Stimulated activated CD8-positive, alpha-beta memory T cell treated with anti-CD3 and anti-CD28 coated beads, Interleukin-15, amount 100 ng/mL, for 4 hours (primary cell): Measurements from ENCODE around the gene PPP1R3E.
"Not testable (repeated sequence)": the region's sequence is repeated elsewhere in the genome, so short reads cannot be mapped to it uniquely, and the experiment has no call there.

Experiments used
- DNase-seq, 2 donors: peaks; one replicate each; pipeline ENCODE4 v3.0.0-alpha.2; 2020; ENCODE audit warnings: low read depth in 2 of 2

The PPP1R3E gene

GRCh38 chr14:23297611-23298277, 4.9 kb downstream of the PPP1R3E start:
- no peak for DNase-seq

- DNase-seq, result no peak
These were observed 5.6 kb downstream of the PPP1R3E start for GRCh38 chr14:23297096-23297495.

- no peak for DNase-seq
These were observed 6.5 kb downstream of the PPP1R3E start for GRCh38 chr14:23296012-23296777.

- no peak for DNase-seq
These were observed 7.7 kb downstream of the PPP1R3E start for GRCh38 chr14:23294734-23295561.

GRCh38 chr14:23286902-23287479, 15.7 kb downstream of the PPP1R3E start:
- no peak for DNase-seq

- DNase-seq, result peak; percentile 94 to 97
These were observed 16.4 kb downstream of the PPP1R3E start, which contains the start of gene HOMEZ for GRCh38 chr14:23286020-23286901. HOMEZ (minus strand) TSS chr14:23286132; CDS start chr14:23285952, 180 bp downstream.

- no peak for DNase-seq
These were observed 17.1 kb downstream of the PPP1R3E start for GRCh38 chr14:23285530-23286019.

GRCh38 chr14:23284654-23285529, 17.8 kb downstream of the PPP1R3E start:
- no peak for DNase-seq

- no peak for DNase-seq
These were observed 21.4 kb downstream of the PPP1R3E start for GRCh38 chr14:23281247-23281646.

- DNase-seq, result not testable (repeated sequence)
These were observed 24.7 kb downstream of the PPP1R3E start for GRCh38 chr14:23277928-23278327.

GRCh38 chr14:23277189-23277588, 25.5 kb downstream of the PPP1R3E start:
- DNase-seq, result no peak

- no peak for DNase-seq
These were observed 27.2 kb downstream of the PPP1R3E start for GRCh38 chr14:23275412-23275811.

GRCh38 chr14:23269193-23269592, 33.5 kb downstream of the PPP1R3E start:
- no peak for DNase-seq

- not testable (repeated sequence) for DNase-seq
These were observed 41.8 kb downstream of the PPP1R3E start for GRCh38 chr14:23260849-23261248.

GRCh38 chr14:23259426-23259825, 43.2 kb downstream of the PPP1R3E start:
- no peak for DNase-seq

- no peak for DNase-seq
These were observed 44.4 kb downstream of the PPP1R3E start for GRCh38 chr14:23258256-23258655.

- no peak for DNase-seq
These were observed 50.0 kb downstream of the PPP1R3E start for GRCh38 chr14:23252420-23253333.

- DNase-seq, result no peak
These were observed 50.7 kb downstream of the PPP1R3E start for GRCh38 chr14:23252006-23252405.

GRCh38 chr14:23249824-23250223, 52.8 kb downstream of the PPP1R3E start:
- no peak for DNase-seq
